GM18868 (cell line): Measurements from ENCODE around the gene GAL3ST3.
"Not testable (repeated sequence)": the region's sequence is repeated elsewhere in the genome, so short reads cannot be mapped to it uniquely, and the experiment has no call there.

Experiments
- ATAC-seq: cut with Tn5 transposase; IDR thresholded peaks from one replicate; pipeline ENCODE4 v1.9.1; 2021; ENCODE audit warnings: mild to moderate bottlenecking, moderate library complexity; ENCODE audit not compliant: unreplicated experiment

The GAL3ST3 gene, protein sequence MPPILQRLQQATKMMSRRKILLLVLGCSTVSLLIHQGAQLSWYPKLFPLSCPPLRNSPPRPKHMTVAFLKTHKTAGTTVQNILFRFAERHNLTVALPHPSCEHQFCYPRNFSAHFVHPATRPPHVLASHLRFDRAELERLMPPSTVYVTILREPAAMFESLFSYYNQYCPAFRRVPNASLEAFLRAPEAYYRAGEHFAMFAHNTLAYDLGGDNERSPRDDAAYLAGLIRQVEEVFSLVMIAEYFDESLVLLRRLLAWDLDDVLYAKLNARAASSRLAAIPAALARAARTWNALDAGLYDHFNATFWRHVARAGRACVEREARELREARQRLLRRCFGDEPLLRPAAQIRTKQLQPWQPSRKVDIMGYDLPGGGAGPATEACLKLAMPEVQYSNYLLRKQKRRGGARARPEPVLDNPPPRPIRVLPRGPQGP

DNA sequence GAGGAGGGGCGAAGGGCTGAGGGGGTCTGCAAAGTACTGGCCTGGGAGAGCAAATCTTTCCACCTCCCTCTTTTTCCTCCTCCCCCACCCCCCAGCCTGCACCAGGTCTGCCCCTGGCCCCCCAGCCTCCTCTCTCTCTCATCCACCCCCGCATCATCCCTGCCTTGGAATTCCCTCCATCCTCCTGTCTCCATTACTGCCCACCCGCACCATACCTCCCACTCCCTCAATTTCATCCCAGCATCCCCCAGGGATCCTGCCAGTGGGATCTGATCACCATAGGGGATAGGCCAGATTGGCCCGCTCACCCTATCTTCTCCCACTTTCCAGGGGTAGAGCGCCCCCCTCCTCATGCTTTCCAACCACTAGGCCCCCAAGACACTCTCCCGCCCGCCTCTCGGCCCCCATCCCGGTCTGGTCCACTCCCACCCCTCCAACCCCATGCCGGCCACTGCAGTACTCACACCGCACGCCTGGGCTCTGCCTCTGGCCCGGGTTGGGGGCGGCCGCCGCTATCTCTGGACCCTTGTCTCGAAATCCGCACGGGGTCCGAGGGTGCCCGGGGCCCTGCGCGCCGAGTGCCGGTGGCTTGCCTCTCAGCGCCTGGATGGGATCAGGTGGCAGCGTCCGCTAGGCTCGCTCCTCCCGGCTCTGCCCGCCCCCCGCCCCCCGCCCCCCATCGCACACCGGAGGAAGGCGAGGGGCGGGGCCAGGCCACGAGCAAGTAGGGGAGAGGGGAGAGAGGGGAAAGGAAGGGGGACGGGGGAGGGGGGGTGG lies at the start of gene GAL3ST3:
Gene GAL3ST3, minus strand, starts transcription at position 615 of the 777 bp plus-strand sequence. CDS start 3,746 bp downstream, outside the sequence.
- no peak for ATAC-seq

DNA sequence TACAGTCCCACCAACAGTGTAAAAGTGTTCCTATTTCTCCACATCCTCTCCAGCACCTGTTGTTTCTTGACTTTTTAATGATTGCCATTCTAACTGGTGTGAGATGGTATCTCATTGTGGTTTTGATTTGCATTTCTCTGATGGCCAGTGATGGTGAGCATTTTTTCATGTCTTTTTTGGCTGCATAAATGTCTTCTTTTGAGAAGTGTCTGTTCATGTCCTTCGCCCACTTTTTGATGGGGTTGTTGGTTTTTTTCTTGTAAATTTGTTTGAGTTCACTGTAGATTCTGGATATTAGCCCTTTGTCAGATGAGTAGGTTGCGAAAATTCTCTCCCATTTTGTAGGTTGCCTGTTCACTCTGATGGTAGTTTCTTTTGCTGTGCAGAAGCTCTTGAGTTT lies 43.2 kb upstream of the GAL3ST3 start:
- ATAC-seq, result not testable (repeated sequence)

DNA sequence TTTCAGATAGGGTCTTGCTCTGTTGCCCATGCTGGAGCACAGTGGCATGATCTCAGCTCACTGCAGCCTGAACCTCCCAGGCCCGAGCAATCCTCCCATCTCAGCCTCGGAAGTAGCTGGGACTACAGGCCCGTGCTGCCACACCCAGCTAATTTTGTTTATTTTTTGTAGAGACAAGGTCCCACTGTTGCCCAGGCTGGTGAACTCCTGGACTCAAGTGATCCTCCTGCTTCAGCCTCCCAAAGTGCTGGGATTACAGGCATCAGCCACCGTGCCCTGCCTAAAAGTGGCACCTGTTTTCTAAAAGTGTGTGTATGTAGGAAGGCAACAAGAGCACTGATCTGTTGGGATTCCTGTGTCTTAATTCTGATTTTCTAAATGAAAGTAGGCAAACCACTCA lies 41.3 kb upstream of the GAL3ST3 start:
- ATAC-seq, result no peak

DNA sequence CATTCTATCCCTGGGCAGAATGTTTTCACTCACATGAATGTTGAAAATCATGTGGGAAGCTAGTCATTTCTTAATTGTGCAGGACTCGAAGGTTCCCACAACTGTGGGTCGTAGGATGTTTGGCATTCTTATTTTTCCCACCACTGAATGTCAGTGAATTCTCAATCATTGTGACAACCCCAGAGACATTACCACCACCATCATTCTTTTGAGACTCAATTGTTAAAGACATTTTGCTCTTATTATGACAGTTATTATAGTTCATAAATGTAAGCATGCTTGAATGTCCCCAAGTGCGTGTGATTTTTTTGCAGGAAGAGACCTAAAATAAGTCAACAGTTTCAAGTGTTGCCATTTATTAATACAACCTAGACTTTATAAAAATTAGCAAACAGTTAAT lies 40.1 kb upstream of the GAL3ST3 start:
- ATAC-seq, result no peak

DNA sequence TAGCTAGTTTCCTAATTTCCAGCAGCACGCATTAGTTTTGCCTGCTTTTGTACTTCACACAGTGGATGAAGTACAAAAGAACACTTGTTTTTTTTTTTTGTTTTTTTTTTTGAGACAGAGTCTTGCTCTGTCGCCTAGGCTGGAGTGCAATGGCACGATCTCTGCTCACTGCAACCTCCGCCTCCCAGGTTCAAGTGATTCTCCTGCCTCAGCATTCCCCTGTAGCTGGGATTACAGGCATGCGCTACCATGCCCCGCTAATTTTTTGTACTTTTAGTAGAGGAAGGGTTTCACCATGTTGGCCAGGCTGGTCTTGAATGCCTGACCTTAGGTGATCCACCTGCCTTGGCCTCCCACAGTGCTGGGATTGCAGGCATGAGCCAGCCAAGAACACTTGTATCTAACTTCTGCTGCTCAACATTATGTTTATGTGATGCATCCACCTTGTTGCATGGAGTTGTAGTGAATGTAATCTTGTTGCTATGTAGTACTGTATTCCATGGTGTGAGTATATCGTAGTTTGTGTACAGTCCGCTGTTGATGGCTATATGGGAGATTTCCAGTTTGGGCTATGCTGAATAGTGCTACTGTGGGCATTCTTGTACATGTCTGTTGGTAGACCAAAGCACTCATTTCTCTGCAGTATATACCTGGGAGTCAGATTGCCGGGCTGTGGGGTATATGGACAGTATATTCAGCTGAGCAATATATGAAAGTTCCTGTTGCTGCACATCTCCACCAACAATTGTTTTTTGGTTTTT lies 38.4 kb upstream of the GAL3ST3 start:
- no peak for ATAC-seq

DNA sequence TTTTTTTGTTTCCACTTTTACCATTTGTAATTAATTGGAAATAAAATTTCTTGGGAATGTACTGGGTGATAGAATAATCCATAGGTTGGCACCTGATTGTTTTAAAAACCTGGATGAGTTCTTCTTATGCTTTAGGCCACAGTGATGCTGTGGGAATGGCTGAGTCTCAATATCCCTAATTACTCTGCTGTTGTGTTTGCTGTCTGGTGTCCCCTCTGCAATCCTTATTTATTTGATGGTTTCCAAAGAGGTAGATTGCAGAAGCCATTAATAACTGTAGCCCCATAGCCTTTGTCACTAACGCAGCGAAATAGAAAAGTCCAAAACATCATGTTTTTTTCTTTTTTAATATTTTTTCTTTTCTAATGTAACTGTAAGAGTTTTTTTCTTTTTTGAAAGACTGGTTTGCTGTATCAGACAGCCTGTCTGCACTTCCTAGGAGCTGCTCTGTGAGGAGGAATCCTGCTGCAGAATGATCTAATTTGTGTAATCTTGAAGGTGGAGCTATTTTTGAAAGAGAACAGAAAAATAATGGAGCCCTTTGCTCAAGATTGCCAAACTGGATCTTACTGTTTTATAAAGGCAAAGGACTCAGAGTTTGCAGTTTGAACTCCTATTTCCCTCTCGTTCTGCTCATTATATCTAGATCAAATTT lies 36.0 kb upstream of the GAL3ST3 start:
- ATAC-seq, result no peak

DNA sequence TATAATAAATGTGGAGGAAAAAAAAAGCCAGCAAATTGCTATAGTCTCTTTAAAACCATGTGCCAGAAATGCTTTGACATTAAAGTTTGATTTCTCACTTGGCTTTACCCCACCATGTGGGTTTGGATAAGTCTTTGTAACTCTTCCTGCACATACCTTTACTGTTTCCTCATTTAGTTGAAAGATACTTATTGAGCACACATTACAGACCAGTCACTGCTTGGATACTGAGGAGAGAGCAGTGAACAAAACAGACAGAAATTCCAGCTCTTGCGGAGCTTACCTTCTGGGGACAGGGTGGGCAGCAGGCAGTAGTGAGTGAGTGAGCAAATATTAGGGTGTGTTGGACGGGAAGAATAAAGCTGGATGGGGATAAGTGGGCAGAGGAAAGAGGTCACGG lies 34.8 kb upstream of the GAL3ST3 start:
- ATAC-seq, result no peak

DNA sequence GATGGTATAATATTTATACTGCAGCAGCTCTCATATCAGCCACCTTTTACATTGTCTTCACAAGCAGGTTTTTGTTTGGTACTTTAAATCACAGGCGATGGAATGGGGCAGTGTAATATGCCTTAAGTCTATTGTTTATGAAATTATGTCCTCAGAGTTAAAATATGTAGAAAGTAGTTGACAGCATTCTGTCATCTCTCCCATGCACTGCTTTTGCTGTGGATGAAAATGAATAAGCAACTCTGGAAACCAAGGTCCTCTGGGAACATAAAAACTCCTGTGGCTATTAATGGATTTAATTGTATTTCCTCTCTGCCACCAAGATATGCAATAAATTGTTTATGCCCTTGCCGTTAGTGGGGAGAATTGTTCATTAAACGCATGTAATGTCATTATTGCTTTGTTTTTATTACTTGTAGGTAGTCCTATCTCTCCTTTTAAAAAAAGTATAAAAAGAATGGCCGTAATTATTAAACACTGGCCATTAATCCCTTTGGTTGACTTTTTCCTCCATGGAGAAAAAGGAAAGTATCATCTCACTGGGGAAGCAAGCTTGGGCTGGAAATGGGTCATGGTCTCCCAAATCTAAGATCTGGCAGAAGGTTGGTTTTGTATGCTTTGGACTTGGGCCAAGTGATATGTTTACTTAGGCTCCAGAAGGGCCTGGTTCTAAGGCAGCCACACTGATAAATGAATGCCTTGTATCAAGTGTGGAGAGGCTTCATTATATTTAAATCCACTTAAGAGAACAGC lies 34.2 kb upstream of the GAL3ST3 start:
- ATAC-seq, result no peak

DNA sequence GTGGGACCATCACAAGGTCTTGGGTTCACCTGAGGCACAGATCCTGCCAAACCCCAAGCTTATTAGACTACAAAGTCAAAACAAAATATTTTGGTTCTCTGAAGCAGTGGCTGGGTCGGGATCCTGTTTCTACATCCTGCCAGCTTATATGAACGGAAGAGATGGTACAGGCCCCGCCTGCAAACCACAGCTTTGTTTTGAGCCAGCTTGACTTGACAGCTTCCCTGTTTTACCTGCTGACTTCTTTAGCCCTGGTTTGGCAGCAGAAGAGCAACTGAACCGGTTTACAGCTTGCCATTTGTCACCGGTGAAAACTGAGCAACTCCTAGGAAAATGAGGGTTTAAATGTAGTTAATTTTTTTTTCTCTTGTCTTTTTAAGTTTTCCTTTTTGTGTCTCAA lies 32.5 kb upstream of the GAL3ST3 start:
- ATAC-seq, result peak; percentile 63

DNA sequence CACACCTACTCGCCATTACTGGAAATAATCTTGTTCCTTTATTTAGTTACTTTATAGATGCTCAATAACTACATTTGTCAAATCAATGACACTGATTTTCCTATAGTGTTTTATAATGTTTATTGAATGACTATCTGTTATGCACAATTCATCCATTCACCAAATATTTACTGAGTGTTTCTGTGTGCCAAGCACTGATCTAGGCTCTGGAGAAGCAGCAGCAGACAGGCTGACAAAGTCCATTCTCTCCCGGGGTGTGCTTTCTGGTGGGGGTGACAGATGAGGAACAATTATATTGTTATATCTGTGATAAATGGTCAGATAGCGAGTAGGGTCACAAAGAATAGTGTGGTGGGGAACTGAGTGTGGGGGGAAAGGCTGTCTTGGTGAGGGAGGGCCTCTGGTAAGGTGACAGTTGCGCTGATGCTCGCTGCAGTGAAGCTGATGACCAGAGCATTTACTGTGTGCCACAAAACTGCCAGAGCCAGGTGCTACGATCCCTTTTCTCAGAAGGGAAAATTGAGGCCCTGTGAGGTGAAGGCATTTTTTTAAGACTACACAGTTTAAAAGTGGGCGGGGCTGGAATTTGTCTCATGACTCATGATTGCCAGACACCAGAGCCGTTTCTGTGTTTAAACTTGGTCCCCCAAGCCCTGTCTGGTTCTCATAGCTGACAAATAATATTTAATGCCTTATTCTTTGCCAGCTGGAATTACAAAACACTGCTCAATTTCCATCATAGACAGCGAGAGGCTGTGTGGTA lies 31.3 kb upstream of the GAL3ST3 start:
- ATAC-seq, result no peak

DNA sequence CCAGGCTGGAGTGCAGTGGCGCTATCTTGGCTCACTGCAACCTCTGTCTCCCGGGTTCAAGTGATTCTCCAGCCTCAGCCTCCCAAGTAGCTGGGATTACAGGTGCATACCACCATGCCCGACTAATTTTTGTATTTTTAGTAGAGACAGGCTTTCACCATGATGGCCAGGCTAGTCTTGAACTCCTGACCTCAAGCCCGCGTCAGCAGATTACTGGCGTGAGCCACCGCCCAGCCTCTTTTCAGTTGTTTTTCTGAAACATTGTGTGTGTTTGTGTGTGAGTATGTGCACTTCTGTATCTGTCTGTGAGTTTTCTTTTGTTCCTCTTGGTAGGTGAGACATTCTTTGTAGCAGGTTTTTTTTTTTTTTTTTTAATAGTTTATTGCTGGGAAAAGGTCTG lies 30.0 kb upstream of the GAL3ST3 start:
- ATAC-seq, result not testable (repeated sequence)

DNA sequence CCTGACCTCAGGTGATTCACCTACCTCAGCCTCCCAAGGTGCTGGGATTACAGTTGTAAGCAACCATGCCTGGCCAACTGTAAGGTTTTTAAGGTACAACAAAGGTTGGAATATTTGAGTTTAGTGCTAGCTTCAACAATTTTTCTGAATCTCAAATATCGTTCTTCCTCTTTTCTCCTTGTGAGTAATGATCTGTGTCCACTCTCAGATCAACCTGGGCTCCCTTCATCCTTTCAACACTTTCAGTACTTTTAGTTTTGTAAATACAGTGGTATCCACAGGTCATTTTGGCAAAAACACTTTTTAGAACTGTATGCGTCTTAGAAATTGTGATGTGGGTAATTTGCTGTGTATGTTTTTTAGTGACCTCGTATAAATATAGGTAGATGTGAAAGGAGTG lies 29.0 kb upstream of the GAL3ST3 start:
- no peak for ATAC-seq

DNA sequence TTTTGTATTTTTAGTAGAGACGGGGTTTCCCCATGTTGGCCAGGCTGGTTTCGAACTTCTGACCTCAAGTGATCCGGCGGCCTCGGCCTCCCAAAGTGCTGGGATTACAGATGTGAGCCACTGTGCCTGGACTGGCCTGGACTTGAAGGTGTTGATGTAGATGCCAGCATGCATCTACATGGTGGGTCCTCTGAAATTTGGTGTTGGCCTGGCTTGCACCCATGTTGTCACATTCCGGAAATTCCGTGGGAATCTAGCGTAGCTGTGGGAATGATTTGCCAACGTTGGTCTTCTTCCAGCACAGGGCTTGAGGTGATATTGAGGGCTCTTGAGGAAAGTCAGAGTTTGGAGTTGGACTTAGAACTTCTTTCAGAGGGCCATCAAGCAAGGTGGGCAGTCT lies 27.6 kb upstream of the GAL3ST3 start:
- ATAC-seq, result no peak

DNA sequence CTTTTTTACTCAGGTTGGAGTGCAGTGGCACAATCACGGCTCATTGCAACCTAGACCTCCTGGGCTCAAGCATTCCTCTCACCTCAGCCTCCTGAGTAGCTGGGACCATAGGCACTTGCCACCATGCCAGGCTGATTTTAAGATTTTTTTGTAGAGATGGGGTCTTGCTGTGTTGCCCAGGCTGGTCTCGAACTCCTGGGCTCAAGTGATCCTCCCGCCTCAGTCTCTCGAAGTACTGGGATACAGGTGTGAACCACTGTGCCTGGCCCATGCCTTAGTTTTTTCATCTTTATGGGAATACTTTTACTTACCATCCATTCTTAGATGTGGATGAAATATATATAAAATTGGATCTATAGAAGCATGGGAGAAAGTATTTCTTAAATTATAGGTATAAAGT lies 26.3 kb upstream of the GAL3ST3 start:
- no peak for ATAC-seq

DNA sequence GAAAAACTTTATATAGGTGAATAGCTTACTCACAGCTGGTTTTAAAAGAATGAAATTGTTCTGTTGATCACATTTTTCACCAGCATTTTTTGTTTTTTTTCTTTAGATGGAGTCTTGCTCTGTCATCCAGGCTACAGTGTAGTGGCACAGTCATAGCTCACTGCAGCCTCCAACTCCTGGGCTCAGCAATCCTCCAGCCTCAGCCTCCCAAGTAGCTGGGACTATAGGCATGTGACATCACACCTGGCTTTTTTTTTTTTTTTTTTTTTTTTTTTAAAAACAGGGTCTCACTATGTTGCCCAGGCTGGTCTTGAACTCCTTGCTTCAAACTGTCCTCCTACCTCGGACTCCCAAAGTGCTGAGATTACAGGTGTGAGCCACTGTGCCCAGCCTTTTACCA lies 24.7 kb upstream of the GAL3ST3 start:
- no peak for ATAC-seq

DNA sequence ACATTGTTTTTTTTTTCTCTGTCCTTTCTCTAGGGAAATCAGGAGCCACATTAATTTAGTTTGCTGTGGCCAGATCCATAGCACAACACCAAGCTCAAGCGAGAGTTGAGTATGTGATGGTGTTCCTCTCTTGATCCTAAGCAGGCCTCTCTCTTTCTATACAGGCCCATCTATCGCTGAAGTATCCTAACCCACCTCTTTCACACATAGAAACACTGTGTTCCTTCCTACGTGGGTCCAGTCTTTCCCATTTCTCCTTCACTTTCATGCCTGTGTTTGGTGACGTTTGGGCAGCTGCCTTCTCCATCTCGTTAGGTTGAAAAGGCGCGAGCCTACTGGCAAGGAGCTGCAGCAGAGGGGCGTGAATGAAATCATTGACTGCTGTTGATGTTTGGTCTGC lies 23.6 kb upstream of the GAL3ST3 start:
- ATAC-seq, result no peak

DNA sequence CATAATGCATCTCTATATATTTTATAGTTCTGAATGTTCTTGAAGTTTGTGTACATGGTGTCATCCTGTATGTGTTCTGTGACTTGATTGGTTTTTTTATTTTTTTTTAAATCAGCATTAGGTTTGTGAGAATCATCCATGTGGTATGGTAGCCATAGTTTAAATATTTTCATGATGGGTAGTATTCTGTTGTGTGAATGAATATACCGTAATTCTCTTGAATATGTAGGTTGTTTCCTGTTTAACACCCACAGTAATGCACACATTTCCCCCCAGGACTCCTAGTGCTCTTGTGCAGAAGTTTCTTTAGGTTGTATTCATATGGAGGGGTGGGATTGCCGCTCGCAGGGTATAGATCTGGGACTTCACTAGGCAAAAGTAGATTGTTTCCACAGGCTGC lies 23.1 kb upstream of the GAL3ST3 start:
- ATAC-seq, result no peak

DNA sequence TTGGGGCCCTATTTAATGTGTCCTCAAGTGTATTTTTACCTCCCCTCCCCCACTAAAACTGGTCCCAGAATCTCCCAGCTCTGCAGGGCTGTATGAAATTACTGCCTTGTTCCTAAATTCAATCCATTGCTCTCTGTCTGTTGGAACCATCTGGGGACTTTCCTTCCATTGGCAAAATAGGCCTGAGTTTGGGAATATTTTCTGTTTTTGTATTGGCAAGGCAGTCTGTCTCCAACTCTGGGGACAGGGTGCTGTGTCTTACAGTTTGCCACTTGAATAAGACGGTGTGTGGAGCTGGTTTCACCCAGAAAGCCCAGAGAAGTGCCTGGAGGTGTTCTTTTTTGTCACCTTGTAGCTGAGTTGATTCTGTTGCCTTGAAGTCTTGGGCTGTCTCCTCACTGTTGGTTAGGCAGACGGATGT lies 22.4 kb upstream of the GAL3ST3 start:
- ATAC-seq, result no peak

DNA sequence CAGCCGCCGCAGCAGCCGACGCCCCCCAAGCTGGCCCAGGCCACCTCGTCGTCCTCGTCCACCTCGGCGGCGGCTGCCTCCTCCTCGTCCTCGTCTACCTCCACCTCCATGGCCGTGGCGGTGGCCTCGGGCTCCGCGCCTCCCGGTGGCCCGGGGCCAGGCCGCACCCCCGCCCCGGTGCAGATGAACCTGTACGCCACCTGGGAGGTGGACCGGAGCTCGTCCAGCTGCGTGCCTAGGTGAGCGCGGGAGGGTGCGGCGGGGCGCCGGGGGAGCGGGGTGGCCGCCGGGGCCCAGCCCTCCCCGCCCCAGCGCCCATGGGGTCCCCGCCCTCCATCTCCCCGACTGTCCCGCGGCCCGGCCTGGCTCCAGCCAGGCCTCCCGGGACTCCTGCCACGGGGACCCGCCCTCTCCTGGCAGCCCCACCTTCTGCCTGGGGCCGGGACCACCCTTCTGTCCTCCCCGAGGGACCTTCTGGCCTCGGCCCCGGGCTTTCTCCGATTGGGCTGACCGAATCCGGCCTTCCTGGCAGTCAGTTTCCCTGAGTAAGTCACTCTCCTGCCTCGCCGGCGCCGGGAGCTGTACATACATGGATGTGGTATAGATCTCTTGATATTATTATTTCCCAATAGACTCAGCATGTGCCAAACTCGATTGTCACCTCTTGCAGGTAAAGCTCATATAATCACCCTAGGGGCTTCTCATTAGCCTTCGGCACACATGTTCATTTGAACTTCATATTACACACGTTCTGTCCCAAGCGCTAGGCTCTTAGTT lies 21.8 kb upstream of the GAL3ST3 start:
- peak; percentile 6 for ATAC-seq
